ENCODE results near the gene SLC7A6.

Gene SLC7A6

GRCh38 chr16:68257251-68257905 lies 6.9 kb upstream of the SLC7A6 start:
- no peak for DNase-seq (ENCODE audit: low spot score)

- no peak for DNase-seq (ENCODE audit: low spot score)
These were observed 6.2 kb upstream of the SLC7A6 start for GRCh38 chr16:68257906-68258800.

GRCh38 chr16:68259007-68259825 lies 5.1 kb upstream of the SLC7A6 start:
- no peak for DNase-seq (ENCODE audit: low spot score)

GRCh38 chr16:68263559-68264127 lies 683 bp upstream of the SLC7A6 start:
- DNase-seq (ENCODE audit: low spot score): no peak

- DNase-seq (ENCODE audit: low spot score): peak; percentile 17
These were observed 973 bp downstream of the SLC7A6 start for GRCh38 chr16:68265078-68265920.

- DNase-seq (ENCODE audit: low spot score): no peak
These were observed 3.5 kb downstream of the SLC7A6 start for GRCh38 chr16:68267612-68268405.

- DNase-seq (ENCODE audit: low spot score): no peak
These were observed 5.5 kb downstream of the SLC7A6 start for GRCh38 chr16:68269793-68270192.

- no peak for DNase-seq (ENCODE audit: low spot score)
These were observed 6.0 kb downstream of the SLC7A6 start for GRCh38 chr16:68270353-68270752.

GRCh38 chr16:68272507-68273209 lies 8.3 kb downstream of the SLC7A6 start:
- DNase-seq (ENCODE audit: low spot score): no peak

- DNase-seq (ENCODE audit: low spot score): no peak
These were observed 9.1 kb downstream of the SLC7A6 start for GRCh38 chr16:68273459-68273858.

GRCh38 chr16:68273896-68274295 lies 9.6 kb downstream of the SLC7A6 start:
- no peak for DNase-seq (ENCODE audit: low spot score)

GRCh38 chr16:68274441-68274840 lies 10.1 kb downstream of the SLC7A6 start:
- DNase-seq (ENCODE audit: low spot score): no peak

- DNase-seq (ENCODE audit: low spot score): no peak
These were observed 11.4 kb downstream of the SLC7A6 start for GRCh38 chr16:68275611-68276191.

- no peak for DNase-seq (ENCODE audit: low spot score)
These were observed 11.9 kb downstream of the SLC7A6 start for GRCh38 chr16:68276223-68276622.

GRCh38 chr16:68279726-68280558 lies 15.6 kb downstream of the SLC7A6 start:
- DNase-seq (ENCODE audit: low spot score): no peak

- DNase-seq (ENCODE audit: low spot score): no peak
These were observed 17.2 kb downstream of the SLC7A6 start for GRCh38 chr16:68281368-68282063.

GRCh38 chr16:68282064-68282452 lies 17.7 kb downstream of the SLC7A6 start:
- no peak for DNase-seq (ENCODE audit: low spot score)

- no peak for DNase-seq (ENCODE audit: low spot score)
These were observed 19.0 kb downstream of the SLC7A6 start for GRCh38 chr16:68283346-68283745.
